Measurements from ENCODE around the gene MEIS2. TPM values are rescaled to one million over a fixed set of nuclear protein-coding genes. Genes with fewer than 3 reads are reported as not detected.

The MEIS2 gene
- 10 to 100 TPM; 13.7 to 53.4 (median 21.4) TPM for total RNA-seq

- Histone ChIP-seq H3K36me3 (no peaks in the 10 kb centered on the region), H3K4me1 (peaks cover 8 to 31% (median 16%) of the 10 kb centered on the region in 4 donors), H3K27ac (peak within 1 kb of the TSS; percentile 84 to 95 (median 92)), H3K27me3 (peaks cover 0 to 19% (median 2%) of the 10 kb centered on the region in 4 donors), H3K4me3 (peak within 1 kb of the TSS; percentile 61 to 88 (median 76)), H3K9me3 (no peaks in the 10 kb centered on the region)
- TF ChIP-seq CTCF (IDR thresholded peaks at IDR 0.05) (no peak), POLR2A (IDR thresholded peaks at IDR 0.05) (peak in 2 of 4 donors; percentile 38 to 50), POLR2AphosphoS5 (IDR thresholded peaks at IDR 0.05) (peak; percentile 38 to 87), EP300 (IDR thresholded peaks at IDR 0.05) (no peak)
- ATAC-seq (ENCODE audit: low FRiP score in 2 of 2) (peak; percentile 86 to 89), DNase-seq (peak; percentile 85 to 96)
- WGBS, 2 donors, result 0 to 2% methylated on average over 42 to 48 of the region's 67 CpGs
Observed at GRCh38 chr15:37100109-37100965, at the start of gene MEIS2. Gene MEIS2 (minus strand): TSS chr15:37100549. CDS start chr15:37099466, 1,083 bp downstream.

- Histone ChIP-seq H3K27ac (no peak overlapping the region), H3K36me3 (no peaks in the 10 kb centered on the region), H3K27me3 (no peaks in the 10 kb centered on the region), H3K9me3 (no peaks in the 10 kb centered on the region), H3K4me1 (no peaks in the 10 kb centered on the region), H3K4me3 (no peak overlapping the region)
- ATAC-seq (ENCODE audit: low FRiP score in 2 of 2) (no peak), DNase-seq (no peak)
- no peak for TF ChIP-seq POLR2A (IDR thresholded peaks at IDR 0.05)
- TF ChIP-seq EP300 (IDR thresholded peaks at IDR 0.05), result no peak
- no peak for TF ChIP-seq CTCF (IDR thresholded peaks at IDR 0.05)
Observed at GRCh38 chr15:37149146-37149545, 48.8 kb upstream of the MEIS2 start.

GRCh38 chr15:37148714-37149113 lies 48.4 kb upstream of the MEIS2 start:
- Histone ChIP-seq H3K36me3 (no peaks in the 10 kb centered on the region), H3K27me3 (no peaks in the 10 kb centered on the region), H3K4me3 (no peak overlapping the region), H3K9me3 (no peaks in the 10 kb centered on the region), H3K4me1 (no peaks in the 10 kb centered on the region), H3K27ac (no peak overlapping the region)
- ATAC-seq (ENCODE audit: low FRiP score in 2 of 2) (no peak), DNase-seq (no peak)
- WGBS, 2 donors, result 72 to 76% methylated on average over 3 of the region's 3 CpGs
- TF ChIP-seq POLR2AphosphoS5 (IDR thresholded peaks at IDR 0.05), result no peak
- TF ChIP-seq POLR2A (IDR thresholded peaks at IDR 0.05), result no peak
- no peak for TF ChIP-seq CTCF (IDR thresholded peaks at IDR 0.05)
- TF ChIP-seq EP300 (IDR thresholded peaks at IDR 0.05), result no peak

- Histone ChIP-seq H3K4me1 (no peaks in the 10 kb centered on the region), H3K27me3 (no peaks in the 10 kb centered on the region), H3K27ac (no peak overlapping the region), H3K36me3 (no peaks in the 10 kb centered on the region), H3K4me3 (no peak overlapping the region), H3K9me3 (no peaks in the 10 kb centered on the region)
- no peak for DNase-seq
- TF ChIP-seq CTCF (IDR thresholded peaks at IDR 0.05) (no peak), POLR2A (IDR thresholded peaks at IDR 0.05) (no peak), EP300 (IDR thresholded peaks at IDR 0.05) (no peak), POLR2AphosphoS5 (IDR thresholded peaks at IDR 0.05) (no peak)
- ATAC-seq (ENCODE audit: low FRiP score in 2 of 2), result no peak
Observed at GRCh38 chr15:37143351-37143750, 43.0 kb upstream of the MEIS2 start.

GRCh38 chr15:37142371-37142770 lies 42.0 kb upstream of the MEIS2 start:
- ATAC-seq (ENCODE audit: low FRiP score in 2 of 2) (no peak), DNase-seq (no peak)
- H3K4me1 ChIP-seq, result no peaks in the 10 kb centered on the region
- no peaks in the 10 kb centered on the region for H3K27me3 ChIP-seq
- TF ChIP-seq POLR2AphosphoS5 (IDR thresholded peaks at IDR 0.05) (no peak), CTCF (IDR thresholded peaks at IDR 0.05) (no peak), POLR2A (IDR thresholded peaks at IDR 0.05) (no peak), EP300 (IDR thresholded peaks at IDR 0.05) (no peak)
- no peak overlapping the region for H3K4me3 ChIP-seq
- H3K36me3 ChIP-seq, result no peaks in the 10 kb centered on the region
- no peaks in the 10 kb centered on the region for H3K9me3 ChIP-seq
- H3K27ac ChIP-seq, result no peak overlapping the region
